SK-N-SH treated with all-trans-retinoic acid at 6 μM for 48 hours (cell line): ENCODE data around the gene PGM5.

Experiments
- ARNTL ChIP-seq: fragments of 450-650 bp; formaldehyde crosslinking; IDR thresholded peaks from 2 replicates; pipeline ENCODE4 v1.5.0; 2020; ENCODE audit warnings: low read depth, mild to moderate bottlenecking, moderate library complexity, borderline replicate concordance
- CSDC2 ChIP-seq: fragments of 250-450 bp; sonication (Bioruptor Pico); IDR thresholded peaks from 2 replicates; pipeline ENCODE4 v1.5.0; 2020; ENCODE audit warnings: mild to moderate bottlenecking, moderate library complexity
- CSRNP3 ChIP-seq: fragments of 250-450 bp; sonication (Bioruptor Pico); IDR thresholded peaks from 2 replicates; pipeline ENCODE4 v1.5.1; 2021; ENCODE audit warnings: mild to moderate bottlenecking, moderate library complexity
- GLIS3 ChIP-seq: fragments of 250-450 bp; sonication (Bioruptor Pico); IDR thresholded peaks from 2 replicates; pipeline ENCODE4 v1.5.0; 2020; ENCODE audit warnings: mild to moderate bottlenecking, moderate library complexity
- ISL1 ChIP-seq: fragments of 250-450 bp; sonication (Bioruptor Pico); IDR thresholded peaks from 2 replicates; pipeline ENCODE4 v2.1.2; 2022; ENCODE audit warnings: mild to moderate bottlenecking, moderate library complexity
- PATZ1 ChIP-seq: fragments of 250-450 bp; sonication (Bioruptor Pico); IDR thresholded peaks from 2 replicates; pipeline ENCODE4 v1.8.0; 2020; ENCODE audit warnings: mild to moderate bottlenecking, moderate library complexity, borderline replicate concordance
- PPARA ChIP-seq: fragments of 250-450 bp; sonication (Bioruptor Pico); IDR thresholded peaks from 2 replicates; pipeline ENCODE4 v1.5.0; 2020; ENCODE audit warnings: mild to moderate bottlenecking, borderline replicate concordance
- ZNF8 ChIP-seq: fragments of 450-650 bp; formaldehyde crosslinking; IDR thresholded peaks from 2 replicates; pipeline ENCODE4 v1.5.0; 2020; ENCODE audit warnings: mild to moderate bottlenecking, moderate library complexity

- TF ChIP-seq CSRNP3 (CRISPR knock-in tag): no peak
- no peak for TF ChIP-seq GLIS3 (CRISPR knock-in tag)
- TF ChIP-seq CSDC2 (CRISPR knock-in tag): no peak
- no peak for TF ChIP-seq ARNTL
- TF ChIP-seq PATZ1: no peak
- no peak for TF ChIP-seq ZNF8
- no peak for TF ChIP-seq ISL1 (CRISPR knock-in tag)
- TF ChIP-seq PPARA (CRISPR knock-in tag): no peak
Measured at GRCh38 chr9:68567565-68567964, 211.2 kb downstream of the PGM5 start.
